Measurements from ENCODE around the gene IFT80.
"Not testable (repeated sequence)": the region's sequence is repeated elsewhere in the genome, so short reads cannot be mapped to it uniquely, and the experiment has no call there.

Gene IFT80

GRCh38 chr3:160253298-160253697 lies 145.7 kb downstream of the IFT80 start:
- DNase-seq: no peak

- DNase-seq: no peak
These were observed 151.3 kb downstream of the IFT80 start for GRCh38 chr3:160247766-160248165.

GRCh38 chr3:160245261-160245800 lies 153.7 kb downstream of the IFT80 start:
- no peak for DNase-seq

DNA sequence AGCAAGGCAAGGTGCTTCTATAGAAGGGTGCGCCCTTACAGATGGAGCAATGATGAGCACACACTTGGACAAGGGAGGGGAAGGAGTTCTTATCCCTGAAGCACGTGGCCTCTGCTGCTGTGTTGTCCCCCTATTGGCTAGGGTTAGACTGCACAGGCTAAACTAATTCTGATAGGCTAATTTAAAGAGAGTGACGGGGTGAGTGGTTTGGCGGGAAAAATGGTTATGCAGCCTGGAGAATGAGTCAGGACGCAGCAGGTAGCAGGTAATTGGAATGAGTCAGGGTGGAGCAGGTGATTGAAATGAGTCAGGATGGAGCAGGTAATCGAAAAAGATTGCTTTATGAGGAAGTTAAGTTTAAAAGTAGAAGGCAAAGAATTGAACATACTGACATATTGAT lies 158.3 kb downstream of the IFT80 start:
- not testable (repeated sequence) for DNase-seq

DNA sequence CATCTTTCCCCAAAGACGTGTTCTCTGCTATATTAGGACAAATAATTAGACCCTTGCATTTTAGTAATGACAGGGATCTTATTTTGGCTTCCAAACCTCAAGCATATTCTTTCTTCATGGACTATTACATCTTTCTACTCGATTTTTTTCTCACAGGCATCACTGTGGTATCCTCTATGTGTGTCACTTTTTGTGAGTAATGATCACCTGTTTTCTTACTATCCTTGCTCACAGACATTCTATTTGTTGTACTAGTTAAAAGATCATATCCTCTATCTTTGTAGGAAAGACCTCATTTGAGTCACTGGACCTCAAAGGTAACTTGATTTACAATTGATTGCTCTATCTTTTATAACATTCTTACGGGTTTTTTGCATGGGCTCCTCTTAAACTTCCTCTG lies 167.0 kb downstream of the IFT80 start:
- DNase-seq: no peak

DNA sequence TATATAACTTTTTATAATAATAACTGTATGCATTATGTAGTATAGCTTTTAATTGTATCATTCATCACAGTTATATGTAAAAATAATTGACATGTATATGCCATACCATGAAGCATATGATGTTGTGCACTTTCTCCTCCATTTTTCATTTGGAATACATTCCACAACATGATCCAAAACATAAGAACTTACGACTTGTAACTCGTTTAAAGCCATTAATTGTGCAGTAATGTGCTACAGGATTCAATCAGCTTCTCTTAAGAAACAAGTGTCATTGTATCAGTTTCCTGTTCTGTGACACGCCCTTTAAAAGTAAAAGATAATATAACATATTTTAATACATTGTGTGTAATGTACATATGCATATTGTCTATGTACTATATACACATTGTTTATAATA lies 171.6 kb downstream of the IFT80 start:
- no peak for DNase-seq

DNA sequence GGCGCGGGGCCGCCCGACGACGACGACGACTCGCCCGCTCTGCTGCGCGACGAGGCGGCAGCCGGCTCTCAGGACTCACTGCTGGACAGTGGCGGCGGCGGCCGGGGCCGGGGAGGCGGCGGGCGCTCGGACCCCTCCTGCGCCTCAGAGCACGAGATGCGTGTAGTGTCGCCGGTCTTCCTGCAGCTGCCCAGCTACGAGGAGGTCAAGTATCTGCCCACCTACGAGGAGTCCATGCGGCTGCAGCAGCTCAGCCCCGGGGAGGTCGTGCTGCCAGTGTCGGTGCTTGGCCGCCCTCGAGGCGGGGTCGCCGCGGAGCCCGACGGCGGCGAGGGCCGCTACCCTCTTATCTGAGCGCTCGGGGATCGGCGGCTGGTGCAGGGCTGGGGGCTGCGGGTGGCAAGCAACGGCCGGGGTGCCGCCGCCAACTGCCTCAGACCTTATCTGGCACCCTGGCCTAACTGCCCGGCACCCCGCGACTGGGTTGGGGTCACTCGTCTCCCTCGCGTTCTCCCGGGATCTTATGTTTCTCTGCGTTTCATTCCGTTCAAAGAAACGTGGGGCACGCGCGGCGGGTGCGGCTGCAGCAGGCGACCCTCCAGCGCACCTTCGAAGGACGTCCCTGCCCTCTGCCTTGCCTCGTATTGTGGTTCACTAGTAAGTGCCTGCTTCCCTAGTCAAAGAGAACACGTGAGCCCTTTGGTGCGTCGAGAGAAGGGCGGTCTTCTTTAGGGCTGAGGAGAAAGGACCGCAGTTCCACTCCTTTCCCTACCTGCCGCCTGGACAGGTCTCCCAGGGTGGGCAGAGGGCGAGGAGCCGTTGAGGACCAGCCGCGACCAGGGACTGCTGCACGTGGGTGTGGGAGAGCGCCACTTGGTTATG lies 172.8 kb downstream of the IFT80 start:
- DNase-seq: no peak

- peak; percentile 56 for DNase-seq
These were observed 173.6 kb downstream of the IFT80 start, which contains the start of gene C3orf80 for GRCh38 chr3:160225176-160226025. Gene C3orf80 (plus strand): TSS chr3:160225422. CDS start chr3:160225636, 214 bp downstream.

DNA sequence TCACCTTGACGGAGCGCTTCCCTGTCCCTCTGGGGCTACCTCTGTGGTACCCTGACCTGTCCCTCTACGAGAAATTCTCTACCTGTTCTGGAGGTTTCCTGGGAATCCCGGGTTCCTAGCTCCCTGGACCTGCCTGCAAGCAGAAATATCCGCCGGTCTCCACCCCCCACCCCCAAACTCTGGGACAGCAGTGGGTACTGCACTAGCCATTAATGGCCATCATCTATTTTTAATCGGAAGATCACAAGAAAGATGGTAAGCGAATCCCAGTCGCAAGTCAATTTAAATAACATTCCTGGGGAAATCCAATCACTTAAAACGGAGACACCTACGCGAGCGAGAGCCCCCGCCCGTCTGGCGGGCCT lies 174.2 kb downstream of the IFT80 start:
- no peak for DNase-seq

DNA sequence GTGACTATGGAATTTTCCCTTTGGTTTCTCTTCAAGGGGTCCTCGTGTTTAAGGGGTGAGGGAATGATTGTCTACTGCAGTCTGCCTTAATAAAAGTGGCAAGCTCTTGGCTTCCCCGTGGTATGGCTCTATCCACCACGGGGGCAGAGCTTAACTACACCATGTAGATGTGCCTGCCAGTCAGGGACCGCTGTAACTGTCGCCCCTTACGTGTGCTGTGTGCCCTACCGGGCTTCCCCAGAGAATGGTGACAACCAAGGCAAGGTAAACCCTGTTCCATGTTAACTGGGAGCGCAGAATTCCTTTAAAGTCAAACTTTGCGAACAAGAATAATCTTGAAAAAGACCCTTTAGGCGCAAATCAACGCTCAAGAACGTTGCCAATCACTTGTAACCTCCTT lies 174.8 kb downstream of the IFT80 start:
- no peak for DNase-seq

DNA sequence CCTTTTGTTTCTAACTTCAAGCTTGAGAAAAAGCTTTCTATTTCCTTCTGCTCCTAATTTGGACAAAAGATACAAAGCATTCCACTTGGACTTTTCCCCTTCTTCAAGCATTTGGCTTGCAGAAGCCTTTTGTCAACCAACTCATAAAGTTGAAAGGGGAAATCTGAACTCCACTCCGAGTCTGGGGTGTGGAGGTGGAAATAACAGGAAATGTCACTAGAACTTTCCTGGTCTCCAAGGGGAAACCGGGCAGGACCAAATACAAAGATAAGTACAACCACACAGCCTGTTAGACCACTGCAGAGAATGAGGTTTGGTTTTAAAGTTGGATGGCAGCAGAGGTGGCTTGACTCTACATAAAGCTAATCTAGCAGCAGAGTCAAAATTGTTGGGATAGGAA lies 178.0 kb downstream of the IFT80 start:
- DNase-seq: no peak

DNA sequence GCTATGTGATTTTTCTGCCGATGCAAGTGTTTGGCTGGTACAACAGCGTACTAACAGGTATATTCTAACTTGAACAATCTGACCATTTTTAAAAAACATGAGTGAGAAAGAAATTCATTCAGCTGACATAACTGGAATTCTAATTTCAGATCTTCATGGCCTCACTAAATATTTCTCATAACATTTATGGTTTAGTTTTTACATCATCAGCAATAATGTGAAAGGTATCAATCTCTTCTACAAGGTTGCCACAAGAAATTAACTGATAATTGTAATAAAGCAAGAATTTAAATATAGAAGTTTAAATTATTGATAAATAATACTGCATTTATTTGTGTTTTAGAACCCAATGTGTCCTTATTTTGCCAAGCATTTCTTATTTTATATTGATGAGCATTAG lies 179.0 kb downstream of the IFT80 start:
- no peak for DNase-seq

DNA sequence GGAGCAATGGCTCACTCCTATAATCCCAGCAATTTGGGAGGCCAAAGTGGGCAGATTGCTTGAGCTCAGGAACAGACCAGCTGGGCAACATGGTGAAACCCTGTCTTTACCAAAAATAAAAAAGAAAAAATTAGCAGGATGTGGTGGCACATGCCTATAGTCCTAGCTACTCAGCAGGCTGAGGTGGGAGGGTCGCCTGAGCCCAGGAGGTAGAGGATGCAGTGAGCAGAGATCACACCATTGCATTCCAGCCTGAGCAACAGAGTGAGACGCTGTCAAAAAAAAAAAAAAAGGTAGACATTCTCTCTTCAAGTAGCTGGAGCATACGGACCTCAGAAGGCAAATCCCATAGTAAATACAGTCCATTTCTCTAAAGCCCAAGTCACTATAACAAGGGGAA lies 180.9 kb downstream of the IFT80 start:
- no peak for DNase-seq

- no peak for DNase-seq
These were observed 181.3 kb downstream of the IFT80 start for GRCh38 chr3:160217675-160218074.

DNA sequence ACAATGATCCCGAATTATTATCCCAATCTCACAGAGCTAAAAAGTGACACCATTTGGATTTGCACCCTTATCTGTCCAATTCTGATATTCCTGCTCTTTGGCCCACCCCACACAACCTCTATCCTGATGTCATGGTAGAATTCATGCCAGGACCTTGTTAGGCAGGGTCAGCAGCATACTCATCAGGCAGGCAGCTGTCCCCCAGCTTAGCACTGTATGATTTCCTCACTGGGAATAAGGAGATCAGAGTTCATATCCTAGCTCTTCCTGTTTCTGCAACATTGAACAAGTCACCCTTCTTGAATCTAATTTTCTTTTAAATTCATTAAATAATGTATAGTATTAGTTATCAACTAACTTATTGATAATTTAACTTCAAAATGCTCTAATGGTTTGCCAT lies 185.8 kb downstream of the IFT80 start:
- DNase-seq: no peak

GRCh38 chr3:160210799-160211221 lies 188.2 kb downstream of the IFT80 start:
- DNase-seq: no peak

DNA sequence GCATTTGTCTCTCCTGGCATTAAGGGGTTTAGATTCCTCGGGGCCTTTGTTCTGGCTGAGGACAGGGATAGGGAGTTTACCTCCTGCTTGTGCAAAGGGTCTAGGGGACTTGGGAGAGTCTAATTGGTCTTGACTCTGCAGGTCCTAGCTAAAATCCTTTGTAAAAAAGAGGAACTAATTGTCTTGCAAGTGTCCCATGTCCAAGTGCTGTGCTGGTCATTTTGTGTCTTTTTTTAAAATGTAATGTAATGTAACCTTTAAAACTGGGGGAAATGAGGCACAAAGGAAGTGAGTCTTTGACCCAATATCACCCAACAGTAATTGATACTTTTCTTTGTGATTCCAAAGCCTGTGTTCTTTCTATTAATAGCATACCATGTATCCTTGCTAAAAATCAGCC lies 188.7 kb downstream of the IFT80 start:
- DNase-seq: no peak

Measured in midbrain (tissue), 1 donor.